ENCODE results near the gene PCDHGA1.
"Not testable (repeated sequence)": the region's sequence is repeated elsewhere in the genome, so short reads cannot be mapped to it uniquely, and the experiment has no call there.

Gene PCDHGA1

GRCh38 chr5:141330299-141331080 is at the start of gene PCDHGA1:
PCDHGA1 (plus strand) TSS chr5:141330514.
- peak; percentile 37 for DNase-seq (ENCODE audit: low read depth, low spot score)

- no peak for DNase-seq (ENCODE audit: low read depth, low spot score)
Measured at GRCh38 chr5:141298376-141298775, 31.9 kb upstream of the PCDHGA1 start.

- DNase-seq (ENCODE audit: low read depth, low spot score): no peak
Measured at GRCh38 chr5:141303756-141304155, 26.6 kb upstream of the PCDHGA1 start, which contains the start of gene SLC25A2. SLC25A2 (minus strand) TSS chr5:141304049; CDS start chr5:141303865, 184 bp downstream.

- DNase-seq (ENCODE audit: low read depth, low spot score): no peak
Measured at GRCh38 chr5:141306630-141307029, 23.7 kb upstream of the PCDHGA1 start.

- no peak for DNase-seq (ENCODE audit: low read depth, low spot score)
Measured at GRCh38 chr5:141313711-141314110, 16.6 kb upstream of the PCDHGA1 start.

- DNase-seq (ENCODE audit: low read depth, low spot score): not testable (repeated sequence)
Measured at GRCh38 chr5:141316963-141317362, 13.4 kb upstream of the PCDHGA1 start.

- DNase-seq (ENCODE audit: low read depth, low spot score): no peak
Measured at GRCh38 chr5:141319202-141319601, 11.1 kb upstream of the PCDHGA1 start.

- DNase-seq (ENCODE audit: low read depth, low spot score): no peak
Measured at GRCh38 chr5:141319699-141320098, 10.6 kb upstream of the PCDHGA1 start.

- DNase-seq (ENCODE audit: low read depth, low spot score): peak; percentile 98
Measured at GRCh38 chr5:141320225-141321169, 9.8 kb upstream of the PCDHGA1 start, which contains the start of gene TAF7. TAF7 (minus strand) TSS chr5:141320784; CDS start chr5:141320044, 740 bp downstream.

- DNase-seq (ENCODE audit: low read depth, low spot score): no peak
Measured at GRCh38 chr5:141322261-141322660, 8.1 kb upstream of the PCDHGA1 start.

GRCh38 chr5:141326088-141326854 is 4.0 kb upstream of the PCDHGA1 start:
- peak; percentile 83 for DNase-seq (ENCODE audit: low read depth, low spot score)

- no peak for DNase-seq (ENCODE audit: low read depth, low spot score)
Measured at GRCh38 chr5:141328231-141328630, 2.1 kb upstream of the PCDHGA1 start.

GRCh38 chr5:141332571-141332970 is 2.3 kb downstream of the PCDHGA1 start:
- DNase-seq (ENCODE audit: low read depth, low spot score): not testable (repeated sequence)

- peak; percentile 41 for DNase-seq (ENCODE audit: low read depth, low spot score)
Measured at GRCh38 chr5:141338538-141339306, 8.4 kb downstream of the PCDHGA1 start, which contains the start of gene PCDHGA2. PCDHGA2 (plus strand) TSS chr5:141338760.

- DNase-seq (ENCODE audit: low read depth, low spot score): not testable (repeated sequence)
Measured at GRCh38 chr5:141340781-141341354, 10.6 kb downstream of the PCDHGA1 start.

GRCh38 chr5:141342773-141343172 is 12.5 kb downstream of the PCDHGA1 start:
- no peak for DNase-seq (ENCODE audit: low read depth, low spot score)

GRCh38 chr5:141343242-141343952 is 13.1 kb downstream of the PCDHGA1 start, which contains the start of gene PCDHGA3:
PCDHGA3 (plus strand) TSS chr5:141343829; CDS start chr5:141344034, 205 bp downstream.
- DNase-seq (ENCODE audit: low read depth, low spot score): peak; percentile 38

- DNase-seq (ENCODE audit: low read depth, low spot score): no peak
Measured at GRCh38 chr5:141343953-141344463, 13.7 kb downstream of the PCDHGA1 start.

GRCh38 chr5:141345327-141345726 is 15.0 kb downstream of the PCDHGA1 start:
- no peak for DNase-seq (ENCODE audit: low read depth, low spot score)

All from astrocyte of the hippocampus (primary cell).